GM12873 (cell line): Measurements from ENCODE around the gene MC5R.

ENCODE experiments used
- TF ChIP-seq, protein P1 (sequence below): IDR thresholded peaks from 2 replicates; pipeline ENCODE4 v1.5.1; 2012; ENCODE audit warnings: low read depth, mild to moderate bottlenecking, moderate library complexity, low read length, control low read depth; ENCODE audit not compliant: insufficient read depth; ENCODE audit errors: missing control alignments

The MC5R gene

GRCh38 chr18:13823707-13824395 lies at the start of gene MC5R:
TSS of gene MC5R (plus strand) at chr18:13824149. CDS start at chr18:13825766, 1,617 bp downstream.
- TF ChIP-seq, protein P1, sequence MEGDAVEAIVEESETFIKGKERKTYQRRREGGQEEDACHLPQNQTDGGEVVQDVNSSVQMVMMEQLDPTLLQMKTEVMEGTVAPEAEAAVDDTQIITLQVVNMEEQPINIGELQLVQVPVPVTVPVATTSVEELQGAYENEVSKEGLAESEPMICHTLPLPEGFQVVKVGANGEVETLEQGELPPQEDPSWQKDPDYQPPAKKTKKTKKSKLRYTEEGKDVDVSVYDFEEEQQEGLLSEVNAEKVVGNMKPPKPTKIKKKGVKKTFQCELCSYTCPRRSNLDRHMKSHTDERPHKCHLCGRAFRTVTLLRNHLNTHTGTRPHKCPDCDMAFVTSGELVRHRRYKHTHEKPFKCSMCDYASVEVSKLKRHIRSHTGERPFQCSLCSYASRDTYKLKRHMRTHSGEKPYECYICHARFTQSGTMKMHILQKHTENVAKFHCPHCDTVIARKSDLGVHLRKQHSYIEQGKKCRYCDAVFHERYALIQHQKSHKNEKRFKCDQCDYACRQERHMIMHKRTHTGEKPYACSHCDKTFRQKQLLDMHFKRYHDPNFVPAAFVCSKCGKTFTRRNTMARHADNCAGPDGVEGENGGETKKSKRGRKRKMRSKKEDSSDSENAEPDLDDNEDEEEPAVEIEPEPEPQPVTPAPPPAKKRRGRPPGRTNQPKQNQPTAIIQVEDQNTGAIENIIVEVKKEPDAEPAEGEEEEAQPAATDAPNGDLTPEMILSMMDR, result peak; percentile 91

DNA sequence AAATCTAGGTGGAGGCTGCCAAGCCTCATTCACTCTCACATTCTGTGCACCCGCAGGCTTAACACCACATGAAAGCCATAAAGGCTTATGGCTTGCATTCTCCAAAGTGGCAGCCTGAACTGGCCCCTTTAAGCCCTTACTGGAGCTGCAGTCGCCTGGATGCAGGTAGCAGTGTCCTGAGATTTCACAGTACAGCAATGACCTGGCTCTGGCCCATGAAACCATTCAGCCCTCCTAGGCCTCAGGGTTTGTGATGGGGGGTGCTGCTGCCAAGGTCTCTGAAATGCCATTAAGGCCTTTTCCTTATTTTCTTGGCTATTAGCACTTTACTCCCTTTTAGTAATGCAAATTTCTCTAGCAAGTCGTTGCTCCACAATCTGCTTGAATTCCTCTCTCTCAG lies 48.9 kb upstream of the MC5R start:
- TF ChIP-seq, protein P1, result no peak

DNA sequence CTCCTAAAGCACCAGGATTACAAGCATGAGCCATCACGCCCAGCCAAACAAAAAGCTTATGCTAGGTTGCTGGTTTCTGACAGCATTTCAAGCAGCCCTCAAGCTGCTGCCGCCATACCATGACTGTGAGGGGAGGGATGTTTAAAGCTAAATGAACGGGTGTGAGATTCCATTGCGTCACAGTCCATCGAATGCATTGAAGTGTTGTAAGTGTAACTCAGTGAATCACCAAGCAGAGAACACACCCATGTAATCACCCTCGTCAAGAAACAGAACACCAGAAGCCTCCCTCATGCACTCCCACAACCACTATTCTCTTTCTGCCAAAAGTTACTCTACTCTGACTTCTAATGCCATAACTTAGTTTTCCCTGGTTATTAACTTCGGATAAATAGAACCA lies 32.8 kb upstream of the MC5R start:
- TF ChIP-seq, protein P1, result no peak

- TF ChIP-seq, protein P1, result no peak
These were observed 30.1 kb upstream of the MC5R start for GRCh38 chr18:13793819-13794218.

DNA sequence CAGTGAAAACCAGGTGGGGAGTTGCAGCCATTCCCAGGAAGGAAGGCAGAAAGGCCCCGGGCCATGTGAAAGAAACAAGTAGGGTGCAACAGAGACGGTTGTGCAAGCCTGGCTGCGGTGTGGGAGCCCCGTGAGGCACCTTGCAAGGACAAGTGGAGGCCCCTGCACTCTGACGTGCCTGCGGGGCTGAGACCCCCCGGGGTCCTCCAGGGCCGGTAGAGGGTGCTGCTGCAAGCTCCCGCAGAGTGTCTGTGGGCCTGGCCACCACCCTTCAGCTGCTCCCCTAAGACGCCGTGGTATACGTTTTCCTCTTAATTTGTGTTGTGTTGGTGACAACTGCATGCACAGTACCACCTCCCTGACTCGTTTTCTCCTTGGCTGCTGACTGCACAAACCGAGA lies 27.4 kb upstream of the MC5R start:
- TF ChIP-seq, protein P1, result no peak

GRCh38 chr18:13797157-13797611 lies 26.8 kb upstream of the MC5R start:
- TF ChIP-seq, protein P1, result no peak

DNA sequence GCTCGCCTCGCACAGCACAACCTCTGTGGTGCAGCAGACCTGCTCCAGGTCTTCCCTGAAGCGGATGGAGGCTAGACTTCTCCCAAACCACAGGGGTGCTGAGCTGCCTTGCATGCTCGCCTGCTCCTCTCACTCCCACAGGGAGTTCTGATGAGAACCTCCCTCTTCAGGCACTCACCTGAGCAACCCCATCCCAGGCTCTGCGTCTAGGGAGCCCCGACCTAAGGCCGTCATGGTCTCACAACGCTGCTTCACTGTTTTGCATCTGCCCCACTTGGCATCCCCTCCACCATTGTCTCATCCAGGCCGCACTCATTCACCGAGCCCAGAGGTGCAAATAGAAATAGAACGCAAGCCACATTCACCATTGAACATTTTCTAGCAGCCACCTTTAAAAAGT lies 24.6 kb upstream of the MC5R start:
- TF ChIP-seq, protein P1, result no peak
